Measurements from ENCODE around the gene ARL6IP4.
"Not testable (repeated sequence)": the region's sequence is repeated elsewhere in the genome, so short reads cannot be mapped to it uniquely, and the experiment has no call there.

Gene ARL6IP4

GRCh38 chr12:123013185-123014095 lies 33.0 kb downstream of the ARL6IP4 start:
- no peak for DNase-seq

GRCh38 chr12:123014473-123014872 lies 34.0 kb downstream of the ARL6IP4 start:
- DNase-seq = not testable (repeated sequence)

- DNase-seq = no peak
Measured at GRCh38 chr12:123017753-123018152, 37.3 kb downstream of the ARL6IP4 start.

- no peak for DNase-seq
Measured at GRCh38 chr12:123019841-123020138, 39.3 kb downstream of the ARL6IP4 start.

- no peak for DNase-seq
Measured at GRCh38 chr12:123021688-123022604, 41.5 kb downstream of the ARL6IP4 start.

- no peak for DNase-seq
Measured at GRCh38 chr12:123022846-123023245, 42.4 kb downstream of the ARL6IP4 start.

- DNase-seq = no peak
Measured at GRCh38 chr12:123024819-123025391, 44.4 kb downstream of the ARL6IP4 start.

GRCh38 chr12:123026094-123026853 lies 45.8 kb downstream of the ARL6IP4 start:
- DNase-seq = no peak

GRCh38 chr12:123027726-123028445 lies 47.4 kb downstream of the ARL6IP4 start:
- no peak for DNase-seq

- no peak for DNase-seq
Measured at GRCh38 chr12:123028475-123028874, 48.0 kb downstream of the ARL6IP4 start.

GRCh38 chr12:123029550-123029949 lies 49.1 kb downstream of the ARL6IP4 start:
- DNase-seq = no peak

- no peak for DNase-seq
Measured at GRCh38 chr12:123030686-123031085, 50.2 kb downstream of the ARL6IP4 start.

GRCh38 chr12:123031171-123031845 lies 50.8 kb downstream of the ARL6IP4 start:
- no peak for DNase-seq

Measured in SW 1271 (cell line).